GM12878 (cell line): Measurements from ENCODE around the gene CYTIP. TPM values are rescaled to one million over a fixed set of nuclear protein-coding genes. Genes with fewer than 3 reads are reported as not detected.

ENCODE experiments used
- ATF2 ChIP-seq: IDR thresholded peaks from 2 replicates; pipeline ENCODE4 v1.6.1; 2012; ENCODE audit warnings: low read length, inconsistent platforms
- ATF3 ChIP-seq: IDR thresholded peaks from 2 replicates; pipeline ENCODE4 v1.6.1; 2011; ENCODE audit warnings: low read depth, mild to moderate bottlenecking, low read length, moderate library complexity, borderline replicate concordance; ENCODE audit errors: extremely low read depth
- BHLHE40 ChIP-seq, 2 experiments: fragments of 450-650 bp in 1 of 2; IDR thresholded peaks; 2 replicates each; pipeline ENCODE4 v1.6.1; 2011 to 2017; ENCODE audit warnings: low read depth in 2 of 2, borderline replicate concordance in 1 of 2, improper control_type of control experiment in 1 of 2, low read length in 1 of 2, mild to moderate bottlenecking in 1 of 2
- FOXM1 ChIP-seq: IDR thresholded peaks from 2 replicates; pipeline ENCODE4 v1.6.1; 2012; ENCODE audit warnings: low read depth, mild to moderate bottlenecking, inconsistent platforms, low read length, moderate library complexity
- GABPA ChIP-seq: IDR thresholded peaks from 2 replicates; pipeline ENCODE4 v1.6.1; 2014; ENCODE audit warnings: antibody characterized with exemption, low read depth, mild to moderate bottlenecking, inconsistent platforms
- HCFC1 ChIP-seq: fragments of 150-350 bp; IDR thresholded peaks from 2 replicates; pipeline ENCODE4 v1.6.1; 2014; ENCODE audit warnings: low read length
- IRF3 ChIP-seq: fragments of 450-650 bp; IDR thresholded peaks from 2 replicates; pipeline ENCODE4 v1.6.1; 2014; ENCODE audit warnings: mild to moderate bottlenecking
- IRF4 ChIP-seq: IDR thresholded peaks from 2 replicates; pipeline ENCODE4 v1.6.1; 2011; ENCODE audit warnings: low read depth, low read length
- MXI1 ChIP-seq: fragments of 150-350 bp; IDR thresholded peaks from 2 replicates; pipeline ENCODE4 v1.6.1; 2011; ENCODE audit warnings: low read depth, mild to moderate bottlenecking, inconsistent platforms, low read length, improper control_type of control experiment
- PAX5 ChIP-seq: IDR thresholded peaks from 2 replicates; pipeline ENCODE4 v1.6.1; 2011; ENCODE audit warnings: low read depth, low read length, borderline replicate concordance
- POLR2A ChIP-seq: IDR thresholded peaks from 2 replicates; pipeline ENCODE4 v1.6.1; 2011; ENCODE audit warnings: low read depth, mild to moderate bottlenecking, low read length
- POLR2AphosphoS5 ChIP-seq: IDR thresholded peaks from 2 replicates; pipeline ENCODE4 v1.6.1; 2011; ENCODE audit warnings: mild to moderate bottlenecking, low read length, inconsistent platforms
- PRDM15 ChIP-seq: fragments of 450-650 bp; formaldehyde crosslinking; IDR thresholded peaks from 2 replicates; pipeline ENCODE4 v1.4.0; 2020; ENCODE audit warnings: mild to moderate bottlenecking, moderate library complexity
- RB1 ChIP-seq: fragments of 450-650 bp; formaldehyde crosslinking; IDR thresholded peaks from 2 replicates; pipeline ENCODE4 v1.6.1; 2017; ENCODE audit warnings: mild to moderate bottlenecking, borderline replicate concordance
- RELB ChIP-seq: fragments of 450-650 bp; IDR thresholded peaks from 2 replicates; pipeline ENCODE4 v1.6.1; 2017; ENCODE audit warnings: low read depth, mild to moderate bottlenecking, moderate library complexity
- SP1 ChIP-seq: IDR thresholded peaks from one replicate; pipeline ENCODE4 v1.6.1; 2011; ENCODE audit warnings: low read depth, low read length
- ZNF274 ChIP-seq: IDR thresholded peaks from one replicate; pipeline ENCODE4 v1.8.0; 2011; ENCODE audit not compliant: insufficient read length, insufficient read depth
- ZNF687 ChIP-seq: fragments of 450-650 bp; IDR thresholded peaks from 2 replicates; pipeline ENCODE4 v1.6.1; 2017; ENCODE audit warnings: mild to moderate bottlenecking, moderate library complexity
- polyA plus RNA-seq, 11 experiments: library from polyadenylated mRNA; depleted of rRNA in 4 of 11; unstranded in 6 of 11; stranded (reverse) in 5 of 11; fragments of >200 nt; fragmentation: Nextera tagmentation in 4 of 11; fragmentation: Illumina TruSeq in 1 of 11; extraction: Ambion mirVana in 4 of 11; extraction: Trizol in 1 of 11; gene quantifications; 1 replicate in 1 of 11; 2 replicates in 10 of 11; pipeline versions ENCODE4 v1.2.1 to v1.2.3, GENCODE V29; 2011 to 2016; ENCODE audit warnings: inconsistent platforms in 2 of 11, missing spikeins in 2 of 11, low read depth in 1 of 11
- total RNA-seq, 4 experiments: library from RNA; depleted of rRNA in 3 of 4; stranded (reverse); fragments of >200 nt in 3 of 4; fragmentation: Illumina TruSeq in 1 of 4; extraction: Trizol in 1 of 4; gene quantifications; 2 replicates each; pipeline versions ENCODE4 v1.2.1 to v1.2.3, GENCODE V29; 2013 to 2021

The CYTIP gene
- total and polyA plus RNA-seq, 10 of the 15 experiments (the other 5 are each of a cell fraction or from before 2014, with no cell fraction given): 55.1 to 178 (median 73.4) TPM

GRCh38 chr2:157444641-157445040, 752 bp upstream of the CYTIP start (continued):
- TF ChIP-seq ZNF687 (peak; percentile 61; the same call in 1 of the 2 replicates), POLR2A (peak; percentile 66), FOXM1 (0 out of 2 replicates have a peak, but pooled peaks have one; percentile 68), POLR2AphosphoS5 (no peak; the same call in 1 of the 2 replicates), HCFC1 (no peak), BHLHE40 (IDR thresholded peaks at IDR 0.05; ENCODE audit: borderline replicate concordance in 1 of 2, low read depth in 2 of 2, low read length in 1 of 2) (peak; percentile 59 to 71; a peak in 3 of 4 replicates), RELB (peak; percentile 32; the same call in 1 of the 2 replicates), MXI1 (0 out of 2 replicates have a peak, but pooled peaks have one; percentile 19), GABPA (no peak), ATF3 (no peak), PAX5 (peak; percentile 43; the same call in 1 of the 2 replicates), SP1 (no peak), IRF4 (0 out of 2 replicates have a peak, but pooled peaks have one; percentile 56), ZNF274 (no peak), IRF3 (no peak), RB1 (no peak), ATF2 (peak; percentile 59), PRDM15 (no peak)
